GM12801 (cell line): ENCODE measurements around the gene TANC2.

ENCODE experiments used
- CTCF ChIP-seq: IDR thresholded peaks from one replicate; pipeline ENCODE4 v1.5.1; 2011; ENCODE audit warnings: control low read depth; ENCODE audit not compliant: insufficient read length; ENCODE audit errors: extremely low read depth

The TANC2 gene

GRCh38 chr17:62965686-62966425, at the start of gene TANC2:
TSS of gene TANC2 (plus strand) at chr17:62966235. CDS start at chr17:63009560, 43,325 bp downstream.
- TF ChIP-seq CTCF: no peak

GRCh38 chr17:62916684-62917571, 49.1 kb upstream of the TANC2 start:
- TF ChIP-seq CTCF: no peak

- no peak for TF ChIP-seq CTCF
Observed at GRCh38 chr17:62919388-62919787, 46.6 kb upstream of the TANC2 start.

- TF ChIP-seq CTCF: no peak
Observed at GRCh38 chr17:62920300-62920699, 45.7 kb upstream of the TANC2 start.

GRCh38 chr17:62921817-62922216, 44.2 kb upstream of the TANC2 start:
- TF ChIP-seq CTCF: no peak

GRCh38 chr17:62923258-62924150, 42.5 kb upstream of the TANC2 start:
- TF ChIP-seq CTCF: no peak

- TF ChIP-seq CTCF: no peak
Observed at GRCh38 chr17:62925267-62925836, 40.7 kb upstream of the TANC2 start.
